HG03039 (cell line): ENCODE results near the gene TGIF2.
"Not testable (repeated sequence)": the region's sequence is repeated elsewhere in the genome, so short reads cannot be mapped to it uniquely, and the experiment has no call there.

Experiments used
- ATAC-seq: cut with Tn5 transposase; IDR thresholded peaks from one replicate; pipeline ENCODE4 v1.9.1; 2021; ENCODE audit warnings: mild to moderate bottlenecking, moderate library complexity; ENCODE audit not compliant: unreplicated experiment

Gene TGIF2

GRCh38 chr20:36546111-36546736, 27.2 kb upstream of the TGIF2 start:
- no peak for ATAC-seq

- ATAC-seq: no peak
These were observed 26.0 kb upstream of the TGIF2 start for GRCh38 chr20:36547186-36548005.

- ATAC-seq: no peak
These were observed 25.4 kb upstream of the TGIF2 start for GRCh38 chr20:36548006-36548315.

GRCh38 chr20:36548704-36549627, 24.4 kb upstream of the TGIF2 start:
- ATAC-seq: no peak

GRCh38 chr20:36549628-36549941, 23.8 kb upstream of the TGIF2 start:
- no peak for ATAC-seq

GRCh38 chr20:36549942-36550789, 23.2 kb upstream of the TGIF2 start:
- ATAC-seq: no peak

- ATAC-seq: no peak
These were observed 22.6 kb upstream of the TGIF2 start for GRCh38 chr20:36550790-36551299.

GRCh38 chr20:36555248-36555647, 18.1 kb upstream of the TGIF2 start:
- no peak for ATAC-seq

- no peak for ATAC-seq
These were observed 10.7 kb upstream of the TGIF2 start for GRCh38 chr20:36562724-36563123.

GRCh38 chr20:36563374-36563773, 10.0 kb upstream of the TGIF2 start:
- ATAC-seq: no peak

GRCh38 chr20:36564078-36564725, 9.2 kb upstream of the TGIF2 start:
- ATAC-seq: not testable (repeated sequence)

GRCh38 chr20:36564726-36565121, 8.7 kb upstream of the TGIF2 start:
- not testable (repeated sequence) for ATAC-seq

GRCh38 chr20:36565520-36565919, 7.9 kb upstream of the TGIF2 start:
- no peak for ATAC-seq

- no peak for ATAC-seq
These were observed 3.5 kb upstream of the TGIF2 start for GRCh38 chr20:36569847-36570429.

- ATAC-seq: no peak
These were observed 1.6 kb upstream of the TGIF2 start for GRCh38 chr20:36571564-36572504.

GRCh38 chr20:36572701-36573102, 695 bp upstream of the TGIF2 start:
- ATAC-seq: peak; percentile 14

GRCh38 chr20:36573798-36574365, 485 bp downstream of the TGIF2 start:
- ATAC-seq: no peak
